GM19240 (cell line): ENCODE data around the gene SMG6.
A peak's percentile ranks its signal among the peaks of the same experiment; 100 is the strongest.

ENCODE experiments used
- DNase-seq: peaks from one replicate; pipeline ENCODE4 v3.0.0; 2011; ENCODE audit warnings: low spot score; ENCODE audit not compliant: insufficient read length

The SMG6 gene

DNA sequence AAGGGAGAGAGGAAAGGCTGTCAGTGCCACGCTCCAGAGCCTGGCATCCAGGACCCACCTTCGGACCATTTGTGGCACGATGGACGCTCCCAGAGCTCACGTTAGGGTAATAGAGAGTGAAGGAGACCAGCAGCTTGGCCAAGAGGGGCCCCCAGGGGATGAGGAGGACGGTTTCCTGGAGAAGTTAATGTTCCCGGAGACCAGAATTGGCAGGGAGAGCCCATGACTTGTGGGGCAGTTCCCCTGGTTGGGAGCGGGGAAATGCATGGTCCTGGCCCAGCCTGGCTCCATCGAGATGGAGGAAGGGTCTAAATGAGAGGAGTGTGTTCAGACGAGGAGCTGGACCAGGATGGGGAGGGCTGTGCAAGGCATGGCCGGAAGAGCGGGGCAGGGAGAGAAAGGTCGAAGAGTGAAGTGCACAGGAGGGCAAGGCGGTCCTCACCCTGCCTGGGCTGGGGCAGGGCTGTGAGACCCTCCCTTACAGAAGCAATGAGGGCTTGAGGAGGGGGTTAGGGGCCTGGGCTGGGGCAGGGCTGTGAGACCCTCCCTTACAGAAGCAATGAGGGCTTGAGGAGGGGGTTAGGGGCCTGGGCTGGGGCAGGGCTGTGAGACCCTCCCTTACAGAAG, 251.5 kb downstream of the SMG6 start:
- no peak for DNase-seq

DNA sequence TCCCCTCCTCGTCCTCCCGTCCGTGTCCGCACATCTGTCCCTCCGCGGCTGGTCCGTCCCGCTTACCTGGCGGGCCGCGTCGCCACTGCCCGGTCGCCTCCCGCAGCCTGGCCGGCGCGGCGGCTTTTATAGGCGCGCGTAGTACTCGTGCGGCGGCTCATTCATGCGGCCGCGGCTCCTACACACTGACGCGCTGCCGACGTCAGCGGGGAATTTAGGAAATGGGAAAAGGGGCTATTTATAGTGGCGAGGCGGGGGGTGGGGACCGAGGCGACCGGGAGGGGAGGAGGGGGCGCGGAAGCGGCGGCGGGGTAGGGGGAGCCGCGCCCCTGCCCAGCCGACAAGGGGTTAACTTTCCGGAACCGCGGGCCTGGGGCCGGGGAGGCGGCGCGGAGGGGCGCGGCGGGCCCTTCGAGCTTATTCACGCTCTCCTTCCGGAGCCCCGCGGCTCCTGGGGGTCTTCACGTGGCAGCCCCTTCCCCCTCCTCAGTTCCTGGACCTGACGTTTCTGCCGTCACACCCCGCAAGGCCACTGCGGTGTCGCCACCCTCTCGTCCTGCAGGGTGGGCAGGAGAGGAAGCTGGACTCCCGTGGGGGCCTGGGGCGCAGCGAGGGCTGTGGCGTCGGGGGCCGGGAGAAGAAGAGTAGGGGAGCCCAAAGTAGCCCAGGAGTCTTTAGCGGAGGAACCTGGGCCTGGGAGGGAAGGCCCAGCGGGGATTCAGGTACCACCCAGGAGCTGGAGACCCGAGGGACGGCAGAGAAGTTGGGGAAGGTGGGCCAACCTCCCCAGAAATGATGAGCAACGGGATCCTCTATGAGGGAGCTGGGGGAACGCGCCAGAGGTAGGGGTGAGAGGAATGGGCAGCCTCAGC, 252.3 kb downstream of the SMG6 start:
- no peak for DNase-seq

DNA sequence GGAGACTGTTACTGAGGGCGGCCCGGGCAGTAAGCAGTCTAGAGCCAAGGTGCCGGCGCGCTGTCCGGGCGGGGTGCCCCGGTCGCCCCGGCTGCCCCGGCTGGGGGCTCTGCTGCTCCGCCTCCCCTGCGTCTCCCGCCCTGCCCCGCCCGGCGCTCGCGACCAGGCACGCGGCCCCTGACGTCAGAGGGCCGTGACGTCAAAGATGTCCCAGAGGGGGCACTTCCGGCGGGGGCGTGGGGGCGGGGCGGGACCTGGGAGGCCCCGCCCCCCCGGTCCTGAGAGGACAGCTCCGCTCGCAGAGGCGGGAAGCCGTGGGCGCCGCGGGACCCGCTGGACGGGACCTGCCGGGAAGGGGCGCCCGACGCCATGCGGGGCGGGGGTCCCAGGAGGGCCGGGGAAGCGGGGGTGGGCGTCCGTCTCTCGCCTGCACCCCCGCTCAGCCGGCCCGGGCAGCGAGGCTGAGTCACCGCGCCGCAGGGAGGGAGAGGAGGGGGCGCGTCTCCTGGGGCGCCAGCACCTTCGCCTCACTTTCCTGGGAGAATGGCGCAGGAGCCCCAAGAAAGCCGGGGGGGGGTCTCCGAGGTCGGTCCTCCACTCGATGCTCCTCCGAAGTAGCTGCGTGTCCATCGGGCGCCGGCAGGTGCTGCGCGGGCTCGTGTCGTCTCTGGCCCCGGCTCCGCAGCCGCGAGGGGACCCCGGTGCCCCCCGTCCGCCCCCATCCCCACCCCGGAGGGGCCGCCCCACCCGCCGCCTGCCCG, 253.1 kb downstream of the SMG6 start:
- DNase-seq: no peak

DNA sequence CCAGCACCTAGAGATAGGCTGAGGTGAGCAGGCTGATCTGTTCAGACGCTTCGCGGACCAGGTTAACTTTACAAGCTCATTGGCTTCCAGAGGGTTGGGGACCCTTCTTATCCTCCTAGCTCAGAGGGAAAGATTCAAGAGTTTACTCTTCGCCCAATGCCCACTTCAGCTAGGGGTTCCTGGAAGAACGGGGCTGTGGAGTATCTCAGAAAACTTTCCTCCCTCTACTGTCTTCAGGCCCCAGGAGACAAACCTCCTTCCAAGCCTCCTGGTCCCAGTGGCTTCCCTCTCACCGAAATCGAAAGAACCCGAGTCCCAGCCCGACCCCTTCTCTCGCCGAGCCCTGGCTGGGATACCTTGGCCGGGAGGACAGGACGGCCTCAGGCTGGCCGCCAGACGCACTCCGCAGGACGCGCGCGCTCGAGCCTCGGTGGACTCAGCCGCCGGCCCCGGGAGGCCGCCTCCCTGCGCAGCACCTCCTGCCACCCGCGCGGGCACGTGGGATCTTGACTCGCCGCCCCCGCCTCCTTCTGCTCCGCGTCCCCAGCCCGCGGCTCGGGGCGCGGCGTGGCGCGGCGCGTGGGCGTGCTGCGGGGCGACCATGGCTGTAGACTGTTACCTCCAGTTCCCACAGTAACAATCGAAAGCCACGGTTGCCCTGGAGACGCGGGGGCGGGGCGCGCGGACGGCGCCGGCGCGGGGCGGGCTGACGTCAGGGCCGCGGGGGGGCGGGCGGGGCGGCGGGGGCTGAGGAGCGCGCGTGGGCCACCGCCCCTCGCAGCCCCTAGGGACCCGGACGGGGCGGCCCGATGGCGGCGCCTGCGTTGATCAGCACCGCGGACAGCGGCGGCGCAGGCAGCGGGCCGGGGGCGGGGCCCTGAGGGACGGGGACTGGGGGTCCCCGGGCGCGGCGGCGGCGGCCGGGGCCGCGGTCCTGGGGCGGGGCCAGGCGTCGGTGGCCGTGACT, 254.0 kb downstream of the SMG6 start:
- peak; percentile 61 for DNase-seq

DNA sequence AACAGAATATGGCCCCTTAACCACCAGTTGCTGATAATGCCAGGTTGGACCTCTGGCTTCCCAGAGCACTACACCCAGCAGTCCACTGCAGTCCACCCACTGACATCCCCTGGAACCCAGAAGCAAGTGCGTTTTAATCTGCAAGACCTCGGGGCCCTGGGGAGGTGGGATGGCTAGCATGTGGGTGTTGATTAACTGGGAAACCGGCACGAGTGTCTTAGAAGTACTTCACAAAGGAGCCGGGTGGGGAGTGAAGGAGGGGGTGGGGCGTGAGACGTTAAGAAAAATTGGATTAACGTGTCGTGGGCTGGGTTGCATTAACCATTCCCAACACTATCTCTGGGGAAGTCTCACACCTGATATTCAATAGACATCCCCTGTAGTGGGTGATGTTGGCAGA, 254.8 kb downstream of the SMG6 start:
- DNase-seq: no peak

DNA sequence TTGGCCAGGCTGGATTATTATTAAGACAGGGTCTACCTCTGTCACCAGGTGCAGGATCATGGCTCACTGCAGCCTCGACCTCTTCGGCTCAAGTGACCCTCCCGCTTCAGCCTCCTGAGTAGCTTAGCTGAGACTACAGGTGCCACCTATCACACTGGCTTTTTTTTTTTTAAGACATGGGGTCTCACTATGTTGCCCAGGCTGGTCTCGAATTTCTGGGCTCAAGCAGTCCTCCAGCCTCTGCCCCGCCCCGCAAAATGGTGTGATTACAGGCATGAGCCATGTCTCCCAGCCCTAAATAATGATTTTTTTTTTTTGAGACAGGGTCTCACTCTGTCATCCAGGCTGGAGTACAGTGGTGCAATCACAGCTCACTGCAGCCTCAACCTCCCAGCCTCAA, 256.0 kb downstream of the SMG6 start:
- no peak for DNase-seq

DNA sequence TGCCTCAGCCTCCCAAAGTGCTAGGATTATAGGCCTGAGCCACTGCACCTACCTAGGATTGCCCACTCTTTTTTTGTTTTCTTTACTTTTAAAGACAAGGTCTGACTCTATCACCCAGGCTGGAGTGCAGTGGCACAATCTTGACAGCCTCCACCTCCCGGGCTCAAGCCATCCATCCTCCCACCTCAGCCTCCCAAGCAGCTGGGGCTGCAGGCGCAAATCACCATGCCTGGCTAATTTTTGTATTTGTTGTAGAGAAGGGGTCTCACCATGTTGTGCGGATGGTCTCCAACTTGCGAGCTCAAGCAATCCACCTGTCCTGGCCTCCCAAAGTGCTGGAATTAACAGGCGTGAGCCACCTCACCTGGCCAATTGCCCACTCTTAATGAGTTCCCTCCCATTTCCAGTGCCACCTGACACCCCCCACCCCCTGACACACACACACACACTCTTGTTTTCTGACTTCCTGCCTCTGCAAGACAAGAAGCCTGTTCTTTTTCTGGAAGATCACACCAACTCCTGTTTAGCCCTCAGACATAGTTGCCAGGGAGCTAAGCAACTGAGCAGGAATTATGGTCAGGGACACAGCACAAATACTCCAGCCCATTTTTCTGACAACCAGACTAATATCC, 259.2 kb downstream of the SMG6 start:
- DNase-seq: no peak

DNA sequence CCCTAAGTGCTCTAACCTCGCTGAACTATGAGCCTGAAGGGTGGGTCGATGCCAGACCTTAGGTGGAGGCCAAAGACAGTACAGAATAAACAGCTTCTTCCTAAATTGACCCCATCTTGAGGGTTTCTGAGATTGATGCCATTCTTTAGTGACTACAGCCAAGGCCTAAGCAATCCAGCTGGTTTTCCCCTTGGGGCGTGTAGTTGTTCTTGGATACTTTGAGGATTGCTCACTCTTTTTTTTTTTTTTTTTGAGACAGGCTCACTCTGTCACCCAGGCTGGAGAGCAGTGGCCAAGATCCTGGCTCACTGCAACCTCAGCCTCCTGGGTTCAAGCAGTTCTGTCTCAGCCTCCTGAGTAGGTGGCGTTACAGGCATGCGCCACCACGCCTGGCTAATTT, 259.8 kb downstream of the SMG6 start:
- no peak for DNase-seq

DNA sequence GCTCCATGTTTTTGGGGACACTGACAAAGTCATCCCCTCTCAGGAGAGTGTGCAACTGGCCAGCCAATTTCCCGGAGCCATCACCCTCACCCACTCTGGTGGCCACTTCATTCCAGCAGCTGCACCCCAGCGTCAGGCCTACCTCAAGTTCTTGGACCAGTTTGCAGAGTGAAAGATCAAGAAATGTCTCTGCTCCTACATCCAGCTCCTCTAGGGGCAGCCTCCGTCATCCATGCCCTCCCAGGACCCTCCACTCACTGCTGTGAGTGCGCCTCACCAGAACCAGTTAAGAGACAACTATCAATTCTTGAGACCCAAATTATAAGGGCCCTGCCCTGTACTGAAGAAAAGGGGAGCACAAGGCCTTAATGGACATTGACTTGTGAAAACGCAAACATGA, 260.7 kb downstream of the SMG6 start:
- no peak for DNase-seq

DNA sequence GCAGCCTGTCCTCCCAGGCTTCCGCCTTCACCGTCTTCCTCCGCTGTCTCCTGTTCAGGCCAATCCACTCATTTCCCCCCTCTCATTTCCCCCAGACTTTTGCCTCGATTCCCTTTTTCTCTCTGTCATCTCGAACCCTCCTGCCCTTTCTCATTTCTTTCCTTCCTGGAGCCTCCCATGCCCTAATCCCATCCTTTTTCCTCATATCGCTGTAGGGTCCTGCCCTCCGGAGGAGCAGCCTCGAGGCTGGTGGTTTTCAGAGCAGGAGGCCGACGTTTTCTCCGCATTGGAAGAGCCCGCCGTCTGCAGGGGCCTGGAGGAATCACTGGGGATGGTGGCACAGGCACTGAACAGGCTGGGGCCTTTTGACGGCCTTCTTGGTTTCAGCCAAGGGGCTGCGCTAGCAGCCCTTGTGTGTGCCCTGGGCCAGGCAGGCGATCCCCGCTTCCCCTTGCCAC, 261.2 kb downstream of the SMG6 start:
- DNase-seq: no peak

DNA sequence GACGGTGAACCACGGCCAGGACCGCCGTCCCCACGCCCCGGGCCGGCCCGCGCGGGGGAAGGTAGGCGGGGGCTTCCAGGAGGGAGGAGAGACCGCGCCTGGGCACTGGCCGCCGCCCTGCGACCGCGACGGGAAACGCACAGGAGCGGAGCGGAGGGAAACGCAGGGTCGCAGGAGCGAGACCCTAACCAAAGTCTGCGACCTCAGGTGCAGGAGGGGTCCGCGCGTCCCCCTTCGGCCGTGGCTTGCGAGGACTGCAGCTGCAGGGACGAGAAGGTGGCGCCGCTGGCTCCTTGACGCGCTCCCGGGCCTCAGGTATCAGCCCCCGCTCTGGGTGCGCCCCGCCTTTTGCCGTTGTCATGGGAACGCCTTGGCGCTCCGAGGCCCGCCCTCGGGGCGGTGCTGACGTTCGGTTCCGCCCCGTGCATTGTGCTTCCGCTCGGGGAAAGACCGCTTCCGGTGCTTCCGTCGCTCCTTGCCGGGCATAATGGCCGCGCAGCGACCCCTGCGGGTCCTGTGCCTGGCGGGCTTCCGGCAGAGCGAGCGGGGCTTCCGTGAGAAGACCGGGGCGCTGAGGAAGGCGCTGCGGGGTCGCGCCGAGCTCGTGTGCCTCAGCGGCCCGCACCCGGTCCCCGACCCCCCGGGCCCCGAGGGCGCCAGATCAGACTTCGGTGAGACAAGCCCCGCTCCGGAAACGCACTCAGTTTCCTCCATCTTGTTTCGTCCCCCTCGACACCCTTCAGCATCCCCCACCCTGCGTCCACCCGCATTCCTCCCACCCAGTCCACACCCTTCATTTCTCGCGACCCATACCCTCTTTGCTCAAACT, 261.8 kb downstream of the SMG6 start, which contains the start of gene OVCA2:
TSS of gene OVCA2 (plus strand) at position 462 of the 829 bp plus-strand sequence. CDS start at position 488, 26 bp downstream.
- DNase-seq: peak; percentile 92

DNA sequence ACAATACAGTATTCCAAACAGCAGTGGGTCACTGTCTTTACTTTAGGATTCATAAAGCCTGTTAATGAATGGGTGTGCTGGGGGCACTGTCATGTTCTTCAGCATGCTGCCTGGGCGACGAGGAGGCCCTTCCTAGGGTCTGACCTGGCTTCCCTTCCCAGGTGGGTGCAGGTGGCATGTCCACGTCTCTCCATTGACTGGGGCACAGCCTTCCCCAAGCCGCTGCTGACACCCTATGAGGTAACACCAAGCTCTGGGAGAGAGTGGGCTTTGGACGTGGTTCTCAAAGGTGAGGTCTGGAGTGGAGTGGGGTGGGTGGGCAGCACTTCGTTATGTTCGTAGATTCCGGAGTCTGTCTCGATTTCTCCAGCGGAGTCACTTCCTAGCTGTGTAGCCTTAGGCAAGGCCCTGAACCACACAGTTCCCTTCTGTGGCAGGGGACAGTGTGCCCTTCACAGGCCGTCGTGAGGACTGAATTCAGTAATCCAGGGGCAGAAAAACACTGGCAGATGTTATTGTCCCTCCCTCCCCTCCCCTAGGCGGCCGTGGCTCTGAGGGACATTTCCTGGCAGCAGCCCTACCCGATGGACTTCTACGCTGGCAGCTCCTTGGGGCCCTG, 262.5 kb downstream of the SMG6 start:
- no peak for DNase-seq

DNA sequence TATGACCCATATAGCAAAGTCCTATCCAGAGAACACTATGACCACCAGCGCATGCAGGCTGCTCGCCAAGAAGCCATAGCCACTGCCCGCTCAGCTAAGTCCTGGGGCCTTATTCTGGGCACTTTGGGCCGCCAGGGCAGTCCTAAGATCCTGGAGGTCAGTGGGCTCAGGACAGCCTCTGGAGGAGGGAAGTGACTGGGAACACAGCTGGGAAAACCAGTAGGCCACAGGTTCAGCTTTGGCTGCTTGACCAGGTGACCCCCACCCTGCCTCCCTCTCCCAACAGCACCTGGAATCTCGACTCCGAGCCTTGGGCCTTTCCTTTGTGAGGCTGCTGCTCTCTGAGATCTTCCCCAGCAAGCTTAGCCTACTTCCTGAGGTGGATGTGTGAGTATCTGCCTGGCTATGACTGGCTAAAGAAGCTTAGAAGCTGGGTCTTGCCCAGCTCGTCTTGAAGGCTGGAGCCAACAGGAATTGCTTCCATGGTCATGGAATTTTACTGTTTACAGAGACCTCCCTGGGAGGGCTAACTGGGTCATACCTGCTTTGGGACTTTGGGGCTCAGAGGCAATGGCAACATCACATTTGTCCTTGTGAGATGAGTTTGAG, 263.3 kb downstream of the SMG6 start:
- DNase-seq: no peak

DNA sequence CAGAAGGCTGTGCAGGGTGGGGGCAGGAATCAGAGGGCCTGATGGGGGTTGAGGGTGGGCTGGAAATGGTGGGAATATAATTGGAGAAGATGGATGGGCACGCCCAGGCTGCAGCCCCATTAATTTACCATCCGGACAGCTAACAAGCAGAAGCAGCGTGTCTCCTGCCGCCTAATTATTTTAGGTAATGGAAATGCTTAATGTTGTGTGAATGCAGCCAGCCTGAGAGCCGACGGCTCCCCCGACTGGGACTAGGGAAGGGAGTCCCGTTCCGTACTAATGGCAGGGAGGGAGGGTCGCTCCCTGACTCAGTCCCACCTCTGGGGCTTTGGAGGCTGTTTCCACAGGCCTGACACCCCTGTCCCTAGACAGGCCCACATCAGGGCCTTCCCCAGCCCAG, 266.4 kb downstream of the SMG6 start:
- no peak for DNase-seq

DNA sequence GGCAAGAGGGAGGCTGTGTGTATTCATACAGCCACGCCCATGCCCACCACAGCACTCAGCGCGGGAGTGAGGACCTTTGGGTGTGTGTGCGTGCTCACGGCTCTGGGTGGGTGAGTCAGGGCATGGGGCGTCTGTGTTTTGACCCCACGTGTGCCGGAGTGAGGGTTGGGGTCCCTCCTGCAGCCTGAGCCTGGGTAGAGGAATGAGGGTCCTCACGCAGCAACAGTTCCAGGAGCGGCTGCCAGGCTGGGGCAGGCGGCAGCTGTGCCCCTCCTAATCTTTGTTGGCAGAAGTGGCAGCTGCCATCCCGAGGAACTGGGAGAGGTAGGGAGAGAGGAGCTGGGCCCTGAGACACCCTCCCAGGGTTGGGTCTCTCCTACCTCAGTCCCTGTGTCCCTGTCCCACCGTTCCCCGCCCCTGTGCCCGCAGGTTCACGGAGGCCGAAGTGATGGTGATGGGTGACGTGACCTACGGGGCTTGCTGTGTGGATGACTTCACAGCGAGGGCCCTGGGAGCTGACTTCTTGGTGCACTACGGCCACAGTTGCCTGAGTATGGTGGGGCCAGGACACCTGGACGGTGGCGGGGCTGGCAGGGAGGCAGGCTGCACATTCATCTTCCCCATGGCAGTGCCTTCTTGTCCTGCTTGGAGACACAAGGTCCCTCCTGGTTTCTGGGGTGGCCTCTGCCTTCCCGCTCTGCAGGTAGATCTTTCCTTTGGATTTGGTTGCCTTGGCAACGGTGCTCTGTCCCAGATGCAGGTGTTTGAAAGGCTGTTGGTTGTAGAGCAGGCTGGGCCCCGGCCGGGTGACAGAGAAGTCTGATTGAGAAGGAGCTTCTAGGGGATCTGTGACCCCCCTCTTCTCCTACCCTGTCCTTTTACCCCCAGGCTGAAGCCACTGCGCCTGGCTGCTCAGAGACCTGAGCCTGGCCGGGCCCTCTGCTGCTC, 267.8 kb downstream of the SMG6 start:
- DNase-seq: no peak

DNA sequence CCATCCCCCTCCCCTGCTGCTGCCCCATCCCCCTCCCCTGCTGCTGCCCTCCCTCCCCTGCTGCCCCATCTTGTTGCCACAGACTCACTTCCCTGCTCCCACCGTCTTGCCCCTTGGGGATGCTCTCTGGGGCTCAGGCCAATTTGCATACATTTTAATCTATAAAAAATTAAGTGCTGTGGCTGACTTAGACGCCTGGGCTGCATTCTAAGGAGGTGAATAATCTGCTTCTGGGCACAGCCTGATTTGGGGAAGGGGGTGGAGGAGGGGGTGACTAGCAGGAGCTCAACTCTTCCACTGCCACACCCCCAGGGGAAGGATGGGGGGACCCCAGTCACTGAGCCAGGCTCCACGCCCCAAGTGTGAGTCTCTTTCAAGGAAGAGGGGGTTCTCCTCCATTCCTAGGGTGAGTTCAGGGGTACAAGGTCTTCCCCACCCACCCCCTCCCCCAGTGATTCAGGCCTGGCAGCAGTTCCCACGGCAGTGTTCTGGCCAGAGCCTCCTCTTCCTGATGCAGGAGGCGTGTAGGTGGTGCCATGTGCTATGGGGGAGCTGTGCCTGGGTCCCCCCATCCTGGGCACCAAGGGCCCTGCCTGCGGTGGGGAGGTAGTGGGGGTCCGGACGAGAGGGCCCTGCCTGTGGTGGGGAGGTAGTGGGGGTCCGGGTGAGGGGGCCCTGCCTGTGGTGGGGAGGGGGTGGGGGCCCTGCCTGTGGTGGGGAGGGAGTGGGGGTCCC, 268.6 kb downstream of the SMG6 start:
- no peak for DNase-seq

DNA sequence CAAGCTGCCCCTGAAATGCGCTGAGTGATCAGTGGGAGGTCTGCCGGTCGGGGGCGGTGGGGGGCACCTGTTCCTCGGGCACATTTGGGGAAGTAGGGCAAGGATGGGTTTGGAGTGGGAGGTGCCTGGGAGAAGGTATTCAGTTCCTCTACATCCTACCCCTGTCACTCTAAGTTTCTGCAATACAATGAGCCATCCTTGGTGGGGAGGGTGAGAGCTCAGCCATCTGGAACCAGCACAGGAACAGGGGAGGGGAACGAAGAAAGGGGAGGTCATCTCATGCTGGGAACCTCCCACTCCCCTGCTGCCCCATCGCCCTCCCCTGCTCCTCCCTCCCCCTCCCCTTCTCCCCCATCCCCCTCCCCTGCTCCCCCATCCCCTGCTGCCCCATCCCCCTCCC, 269.4 kb downstream of the SMG6 start:
- DNase-seq: no peak
